ENCODE results near the gene EEFSEC.

The EEFSEC gene

GRCh38 chr3:128176276-128176833 lies 23.1 kb downstream of the EEFSEC start:
- Histone ChIP-seq H3K27me3 (ENCODE audit: low read depth, low read length) (no peaks in the 10 kb centered on the region), H3K27ac (ENCODE audit: low read length) (no peak overlapping the region), H3K4me2 (ENCODE audit: low read length) (no peak overlapping the region), H3K4me1 (ENCODE audit: low read length) (no peaks in the 10 kb centered on the region), H3K9ac (ENCODE audit: low read length) (no peak overlapping the region), H3K79me2 (ENCODE audit: low read length) (peaks cover 37% of the 10 kb centered on the region), H3K4me3 (ENCODE audit: low read length) (no peak overlapping the region), H4K20me1 (ENCODE audit: insufficient read depth, low read length) (0 out of 2 replicates have a peak, but pooled peaks cover 5% of the 10 kb centered on the region), H2AFZ (ENCODE audit: low read depth, low read length) (no peak overlapping the region), H3K9me3 (ENCODE audit: insufficient read depth, low read length) (no peaks in the 10 kb centered on the region), H3K36me3 (replicated peaks; ENCODE audit: low read depth, low read length) (no peaks in the 10 kb centered on the region)
- TF ChIP-seq EZH2phosphoT487 (IDR thresholded peaks at IDR 0.05; ENCODE audit: low read depth) (no peak), CTCF (IDR thresholded peaks at IDR 0.05; ENCODE audit: low read depth, low read length) (no peak)

GRCh38 chr3:128177865-128178264 lies 24.6 kb downstream of the EEFSEC start:
- no peak for TF ChIP-seq CTCF (IDR thresholded peaks at IDR 0.05; ENCODE audit: low read depth, low read length)
- TF ChIP-seq EZH2phosphoT487 (IDR thresholded peaks at IDR 0.05; ENCODE audit: low read depth) = no peak
- H3K4me2 ChIP-seq (ENCODE audit: low read length) = no peak overlapping the region

GRCh38 chr3:128178782-128179483 lies 25.7 kb downstream of the EEFSEC start:
- H4K20me1 ChIP-seq (ENCODE audit: insufficient read depth, low read length) = 0 out of 2 replicates have a peak, but pooled peaks cover 7% of the 10 kb centered on the region
- no peak overlapping the region for H3K4me2 ChIP-seq (ENCODE audit: low read length)
- H3K4me3 ChIP-seq (ENCODE audit: low read length) = no peak overlapping the region
- no peaks in the 10 kb centered on the region for H3K27me3 ChIP-seq (ENCODE audit: low read depth, low read length)
- H3K9ac ChIP-seq (ENCODE audit: low read length) = no peak overlapping the region
- no peaks in the 10 kb centered on the region for H3K4me1 ChIP-seq (ENCODE audit: low read length)
- TF ChIP-seq CTCF (IDR thresholded peaks at IDR 0.05; ENCODE audit: low read depth, low read length) (no peak), EZH2phosphoT487 (IDR thresholded peaks at IDR 0.05; ENCODE audit: low read depth) (no peak)
- peaks cover 36% of the 10 kb centered on the region for H3K79me2 ChIP-seq (ENCODE audit: low read length)
- H3K9me3 ChIP-seq (ENCODE audit: insufficient read depth, low read length) = no peaks in the 10 kb centered on the region
- no peaks in the 10 kb centered on the region for H3K36me3 ChIP-seq (replicated peaks; ENCODE audit: low read depth, low read length)
- H2AFZ ChIP-seq (ENCODE audit: low read depth, low read length) = no peak overlapping the region
- no peak overlapping the region for H3K27ac ChIP-seq (ENCODE audit: low read length)

More at GRCh38 chr3:128177865-128178264, 24.6 kb downstream of the EEFSEC start:
- H3K27ac ChIP-seq (ENCODE audit: low read length) = no peak overlapping the region
- H3K4me1 ChIP-seq (ENCODE audit: low read length) = no peaks in the 10 kb centered on the region
- H3K79me2 ChIP-seq (ENCODE audit: low read length) = peaks cover 33% of the 10 kb centered on the region
- no peaks in the 10 kb centered on the region for H3K27me3 ChIP-seq (ENCODE audit: low read depth, low read length)
- H3K9ac ChIP-seq (ENCODE audit: low read length) = no peak overlapping the region
- H4K20me1 ChIP-seq (ENCODE audit: insufficient read depth, low read length) = 0 out of 2 replicates have a peak, but pooled peaks cover 5% of the 10 kb centered on the region
- H3K9me3 ChIP-seq (ENCODE audit: insufficient read depth, low read length) = no peaks in the 10 kb centered on the region
- H3K36me3 ChIP-seq (replicated peaks; ENCODE audit: low read depth, low read length) = no peaks in the 10 kb centered on the region
- H3K4me3 ChIP-seq (ENCODE audit: low read length) = no peak overlapping the region
- H2AFZ ChIP-seq (ENCODE audit: low read depth, low read length) = no peak overlapping the region

GRCh38 chr3:128179484-128179819 lies 26.2 kb downstream of the EEFSEC start:
- Histone ChIP-seq H3K36me3 (replicated peaks; ENCODE audit: low read depth, low read length) (peaks cover 3% of the 10 kb centered on the region), H3K27ac (ENCODE audit: low read length) (no peak overlapping the region), H3K9ac (ENCODE audit: low read length) (no peak overlapping the region), H2AFZ (ENCODE audit: low read depth, low read length) (no peak overlapping the region), H4K20me1 (ENCODE audit: insufficient read depth, low read length) (0 out of 2 replicates have a peak, but pooled peaks cover 3% of the 10 kb centered on the region), H3K79me2 (ENCODE audit: low read length) (peaks cover 34% of the 10 kb centered on the region), H3K27me3 (ENCODE audit: low read depth, low read length) (no peaks in the 10 kb centered on the region), H3K4me3 (ENCODE audit: low read length) (no peak overlapping the region), H3K4me1 (ENCODE audit: low read length) (no peaks in the 10 kb centered on the region), H3K4me2 (ENCODE audit: low read length) (no peak overlapping the region), H3K9me3 (ENCODE audit: insufficient read depth, low read length) (no peaks in the 10 kb centered on the region)
- TF ChIP-seq CTCF (IDR thresholded peaks at IDR 0.05; ENCODE audit: low read depth, low read length) = no peak
- no peak for TF ChIP-seq EZH2phosphoT487 (IDR thresholded peaks at IDR 0.05; ENCODE audit: low read depth)

Measured in OCI-LY3 (cell line).